NCI-H128 (cell line): ENCODE data around the gene IKZF2.

Source experiments
- DNase-seq: peaks from one replicate; lab custom pipeline; 2025; ENCODE audit not compliant: unreplicated experiment; lab: John Stamatoyannopoulos, UW

Gene IKZF2

DNA sequence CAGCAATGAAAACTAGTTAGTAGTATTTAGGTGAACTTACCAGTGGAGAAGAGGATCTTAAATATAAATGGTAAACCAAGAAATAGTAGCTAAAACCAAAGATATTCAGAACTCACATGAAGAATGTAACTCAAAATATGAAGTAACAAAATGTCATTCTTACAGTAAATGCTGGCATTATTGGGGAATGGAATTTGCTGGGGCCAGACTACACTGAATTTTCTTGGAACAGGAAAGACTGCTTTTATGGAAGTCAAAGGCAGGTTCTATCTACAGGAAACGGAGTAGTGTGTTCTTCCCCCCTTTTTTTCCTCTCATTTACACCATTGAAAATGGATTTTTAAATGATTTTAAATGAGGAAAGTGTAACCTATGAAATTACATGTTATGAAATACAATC, 188.7 kb downstream of the IKZF2 start:
- DNase-seq, result no peak

- DNase-seq, result no peak
These were observed 190.2 kb downstream of the IKZF2 start for GRCh38 chr2:212961255-212961654.

- DNase-seq, result no peak
These were observed 191.1 kb downstream of the IKZF2 start for GRCh38 chr2:212960336-212960735.

DNA sequence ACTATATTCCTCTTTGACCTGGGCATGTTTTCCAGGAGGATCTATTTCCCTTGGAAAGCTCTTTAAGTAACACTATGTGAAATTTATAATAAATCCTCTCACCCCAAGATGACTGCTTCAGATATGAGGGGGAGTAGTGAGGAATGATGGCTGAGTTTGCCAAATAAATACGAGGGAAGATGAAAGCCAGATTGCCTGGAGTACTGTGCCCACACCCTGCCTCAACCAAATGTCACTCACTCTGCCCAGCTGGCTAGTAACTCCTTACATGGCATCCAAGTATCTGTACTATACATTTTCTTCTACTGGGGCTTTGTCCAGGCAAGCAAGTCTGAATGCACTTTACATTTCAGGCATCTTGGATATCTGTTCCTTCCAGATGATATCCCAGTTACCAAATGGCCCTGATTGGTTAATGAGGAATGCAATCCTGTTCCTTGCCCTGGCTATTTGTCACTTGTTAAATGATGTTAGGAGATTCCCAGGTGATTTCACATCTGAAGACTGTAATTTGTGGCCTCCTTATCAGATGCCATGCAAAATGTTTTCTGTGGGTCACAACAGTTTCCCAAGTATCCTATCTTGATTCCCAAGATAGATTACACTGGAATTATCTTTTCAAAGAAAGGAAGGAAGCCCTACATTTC, 191.8 kb downstream of the IKZF2 start:
- no peak for DNase-seq

DNA sequence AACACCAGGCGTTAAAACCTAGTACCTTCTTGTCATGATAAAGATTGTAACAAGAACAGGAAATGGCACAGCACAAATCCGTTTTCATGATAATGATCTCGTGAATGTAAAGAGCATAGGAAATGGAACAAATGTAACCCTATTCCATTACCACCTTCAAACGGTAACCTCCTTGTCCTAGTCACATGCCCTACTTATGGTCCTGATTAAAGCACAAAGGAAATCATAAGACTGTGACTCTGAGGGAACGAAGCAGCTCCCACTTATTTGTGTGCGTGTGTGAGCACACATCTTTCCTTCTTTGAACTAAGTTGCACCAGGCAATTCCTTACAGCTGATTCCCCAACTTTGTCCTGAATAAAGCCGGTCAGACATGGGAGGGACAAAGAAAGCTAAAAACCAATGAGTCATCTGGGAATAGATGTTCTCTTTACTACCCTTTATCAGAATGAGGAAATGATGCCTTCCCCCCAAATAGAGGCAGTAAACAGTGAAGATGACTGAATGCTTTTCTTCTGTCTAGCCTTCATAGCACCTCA, 192.6 kb downstream of the IKZF2 start:
- DNase-seq, result no peak

GRCh38 chr2:212958133-212958532, 193.3 kb downstream of the IKZF2 start:
- DNase-seq, result no peak

GRCh38 chr2:212957624-212958023, 193.8 kb downstream of the IKZF2 start:
- no peak for DNase-seq

DNA sequence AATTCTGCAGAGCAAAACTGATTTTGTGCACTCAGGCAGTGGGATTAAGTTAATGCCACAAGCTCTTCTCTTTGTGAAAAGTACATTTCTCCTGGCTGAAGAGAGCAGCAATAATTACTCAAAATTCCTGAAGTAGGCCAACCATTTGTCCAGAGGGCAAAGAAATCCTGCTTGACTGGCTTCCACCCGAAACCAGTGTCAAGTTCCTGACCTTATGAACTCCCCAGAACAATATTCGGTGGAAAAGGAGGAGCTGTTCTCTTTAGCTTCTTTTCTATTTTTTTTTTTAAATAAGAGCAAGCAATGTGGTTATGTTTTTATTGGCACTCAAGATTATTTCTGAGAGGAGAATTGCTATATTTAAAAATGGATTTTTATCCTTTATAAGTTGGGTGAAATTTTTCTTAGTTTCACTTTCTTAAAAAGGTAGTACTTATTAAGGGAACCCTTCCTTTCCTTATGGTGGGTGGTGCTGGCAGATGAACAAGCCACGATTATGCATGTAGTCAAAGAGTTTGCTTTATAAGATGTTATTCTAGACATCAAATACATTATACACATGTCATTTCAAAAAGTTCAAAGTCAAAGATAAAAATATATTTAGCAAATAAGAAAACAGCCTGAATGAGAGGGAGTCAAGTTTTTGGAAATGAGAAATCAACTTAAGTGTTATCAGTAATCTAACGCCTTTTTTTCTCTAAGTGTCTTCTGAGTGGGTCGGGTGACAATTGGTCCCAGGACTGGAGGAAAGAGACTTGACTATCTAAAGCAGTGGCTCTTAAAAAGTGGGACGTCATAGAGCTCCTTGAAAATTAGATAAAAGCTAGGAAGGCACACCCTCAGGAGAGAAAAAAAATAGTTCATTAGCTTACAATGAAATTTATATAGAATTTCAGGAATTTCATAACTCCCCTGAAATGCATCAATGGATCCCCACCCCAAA, 194.5 kb downstream of the IKZF2 start:
- DNase-seq, result no peak

DNA sequence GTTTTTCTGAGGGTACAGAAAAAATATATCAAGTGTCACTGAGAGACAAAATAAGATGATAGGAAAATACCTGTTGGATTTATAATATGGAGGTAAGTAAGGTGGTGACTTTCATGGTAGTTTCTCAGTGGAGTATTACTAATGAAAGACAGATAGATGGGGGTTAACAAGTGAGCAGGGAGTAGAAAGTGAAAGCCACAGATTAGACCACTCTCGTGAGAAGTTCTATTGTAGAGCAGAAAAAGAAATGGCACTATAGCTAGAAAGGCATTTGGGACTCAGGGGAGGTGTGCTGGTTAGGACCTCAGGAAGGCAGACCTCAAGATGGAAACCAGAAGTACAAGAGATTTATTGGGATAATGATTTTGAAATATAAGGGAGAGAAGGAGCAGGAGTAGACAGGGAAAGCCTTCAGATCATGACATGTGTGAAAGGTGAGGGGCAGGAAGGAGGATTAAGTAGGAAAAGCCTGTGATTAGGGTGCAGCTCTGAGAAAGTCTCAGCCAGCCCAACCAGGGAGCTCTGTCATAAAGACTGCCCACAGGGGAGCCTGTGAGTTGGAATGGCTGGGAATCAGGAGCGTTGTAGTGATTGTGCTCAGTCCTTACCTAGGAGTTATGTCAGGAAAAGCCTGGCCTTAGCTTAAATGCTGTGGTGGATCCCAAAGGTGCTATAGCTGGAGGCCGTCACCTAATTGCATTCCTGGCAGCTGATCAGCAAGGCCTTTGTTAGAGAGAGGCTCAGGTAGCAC, 198.1 kb downstream of the IKZF2 start:
- DNase-seq, result no peak

GRCh38 chr2:212949786-212950185, 201.6 kb downstream of the IKZF2 start:
- no peak for DNase-seq
